ENCODE data around the gene BABAM2.
"Not testable (repeated sequence)": the region's sequence is repeated elsewhere in the genome, so short reads cannot be mapped to it uniquely, and the experiment has no call there.

BABAM2 gene

DNA sequence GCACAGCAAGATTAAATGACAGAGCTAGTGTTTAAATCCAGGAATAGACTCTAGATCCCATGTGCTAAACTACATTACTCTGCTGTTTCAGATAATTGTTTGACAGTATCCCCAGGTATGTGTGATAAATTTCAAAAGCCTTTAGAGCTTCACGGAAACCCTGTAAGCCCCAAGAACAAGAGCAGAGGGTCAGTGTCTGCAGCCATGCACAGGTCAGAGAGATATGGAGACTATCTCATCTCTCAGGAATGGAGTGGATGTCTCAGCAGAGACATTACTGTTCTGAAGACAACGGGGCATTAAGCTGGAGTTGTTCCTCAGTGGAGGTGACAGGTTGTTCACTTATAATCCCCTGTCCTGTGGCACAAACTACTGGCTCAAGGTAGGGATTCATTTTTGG is 363.0 kb downstream of the BABAM2 start:
- no peak overlapping the region for H3K4me2 ChIP-seq (ENCODE audit: low read depth, low read length, poor library complexity, severe bottlenecking)
- no peaks in the 10 kb centered on the region for H3K9me2 ChIP-seq (replicated peaks; ENCODE audit: insufficient read depth, low read length)
- no peak overlapping the region for H3K9ac ChIP-seq (ENCODE audit: low read length)
- no peak overlapping the region for H3K27ac ChIP-seq (ENCODE audit: low read depth, low read length)
- H3K79me2 ChIP-seq (ENCODE audit: insufficient read depth, low read length): no peaks in the 10 kb centered on the region
- H3F3A ChIP-seq (ENCODE audit: insufficient read depth): no peaks in the 10 kb centered on the region
- H2AFZ ChIP-seq (ENCODE audit: low read depth, low read length, severe bottlenecking): no peak overlapping the region
- no peaks in the 10 kb centered on the region for H3K27me3 ChIP-seq (ENCODE audit: low read length)
- no peaks in the 10 kb centered on the region for H3K36me3 ChIP-seq (ENCODE audit: low read length)
- no peak for TF ChIP-seq EZH2phosphoT487 (conservative IDR thresholded peaks at IDR 0.05; ENCODE audit: low read length)
- no peaks in the 10 kb centered on the region for H4K20me1 ChIP-seq (ENCODE audit: low read depth, low read length)
- H3K4me3 ChIP-seq (ENCODE audit: insufficient read depth, low read length, poor library complexity, severe bottlenecking): no peak overlapping the region
- H3K9me3 ChIP-seq (ENCODE audit: insufficient read depth, low read length): no peaks in the 10 kb centered on the region

DNA sequence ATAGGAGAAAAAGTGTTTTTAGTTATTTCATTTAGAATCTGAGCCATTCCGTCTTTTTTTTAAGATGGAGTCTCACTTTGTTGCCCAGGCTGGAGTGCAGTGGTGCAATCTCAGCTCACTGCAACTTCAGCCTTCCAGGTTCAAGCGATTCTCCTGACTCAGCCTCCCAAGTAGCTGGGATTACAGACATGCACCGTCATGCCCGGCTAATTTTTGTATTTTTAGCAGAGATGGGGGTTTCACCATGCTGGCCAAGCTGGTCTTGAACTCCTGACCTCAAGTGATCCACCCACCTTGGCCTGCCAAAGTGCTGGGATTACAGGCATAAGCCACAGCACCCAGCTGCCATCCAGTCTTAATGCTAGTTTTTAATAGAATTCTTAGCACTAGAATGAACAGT is 364.7 kb downstream of the BABAM2 start:
- not testable (repeated sequence) for H3K27me3 ChIP-seq (ENCODE audit: low read length); H3K79me2 ChIP-seq (ENCODE audit: insufficient read depth, low read length); H3K36me3 ChIP-seq (ENCODE audit: low read length); H3F3A ChIP-seq (ENCODE audit: insufficient read depth); H3K27ac ChIP-seq (ENCODE audit: low read depth, low read length); H2AFZ ChIP-seq (ENCODE audit: low read depth, low read length, severe bottlenecking); H3K9ac ChIP-seq (ENCODE audit: low read length); H4K20me1 ChIP-seq (ENCODE audit: low read depth, low read length); H3K9me3 ChIP-seq (ENCODE audit: insufficient read depth, low read length); H3K4me2 ChIP-seq (ENCODE audit: low read depth, low read length, poor library complexity, severe bottlenecking); H3K4me3 ChIP-seq (ENCODE audit: insufficient read depth, low read length, poor library complexity, severe bottlenecking); H3K9me2 ChIP-seq (replicated peaks; ENCODE audit: insufficient read depth, low read length)

DNA sequence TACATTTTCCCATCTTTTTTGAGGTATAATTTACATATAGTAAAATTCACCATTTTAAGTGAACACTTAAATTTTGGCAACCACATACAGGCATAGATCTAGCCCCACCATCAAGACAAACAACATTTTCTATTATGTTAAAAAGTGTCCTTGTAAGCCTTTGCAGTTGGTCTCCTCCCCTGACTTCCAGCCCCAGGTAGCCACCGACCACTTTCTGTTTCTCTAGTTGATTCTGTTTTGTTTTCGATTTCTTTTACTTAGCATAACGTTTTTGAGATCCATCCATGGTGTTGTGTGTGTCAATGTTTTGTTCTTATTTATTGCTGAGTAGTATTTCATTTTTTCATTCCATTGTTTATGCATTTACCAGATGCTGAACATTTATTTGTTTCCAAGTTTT is 366.7 kb downstream of the BABAM2 start:
- no peaks in the 10 kb centered on the region for H3K27me3 ChIP-seq (ENCODE audit: low read length)

DNA sequence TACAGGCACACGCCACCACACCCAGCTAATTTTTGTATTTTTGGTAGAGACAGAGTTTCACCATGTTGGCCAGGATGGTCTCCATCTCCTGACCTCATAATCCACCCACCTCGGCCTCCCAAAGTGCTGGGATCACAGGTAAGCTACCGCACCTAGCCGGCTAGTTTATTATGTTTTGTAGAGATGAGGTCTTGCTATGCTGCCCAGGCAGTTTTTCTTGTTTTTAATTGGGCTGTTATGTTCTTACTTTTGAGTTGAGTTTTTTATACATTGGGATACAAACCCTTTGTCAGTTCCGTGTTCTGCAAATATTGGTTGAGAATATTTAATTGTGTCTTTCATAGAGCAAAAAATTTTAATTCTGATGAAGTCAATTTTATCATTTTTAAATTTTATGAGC is 368.7 kb downstream of the BABAM2 start:
- H2AFZ ChIP-seq (ENCODE audit: low read depth, low read length, severe bottlenecking); H3K4me3 ChIP-seq (ENCODE audit: insufficient read depth, low read length, poor library complexity, severe bottlenecking); H3K79me2 ChIP-seq (ENCODE audit: insufficient read depth, low read length); H3F3A ChIP-seq (ENCODE audit: insufficient read depth); H3K9me3 ChIP-seq (ENCODE audit: insufficient read depth, low read length); H4K20me1 ChIP-seq (ENCODE audit: low read depth, low read length); H3K27me3 ChIP-seq (ENCODE audit: low read length); H3K36me3 ChIP-seq (ENCODE audit: low read length); H3K27ac ChIP-seq (ENCODE audit: low read depth, low read length); H3K4me2 ChIP-seq (ENCODE audit: low read depth, low read length, poor library complexity, severe bottlenecking); H3K9me2 ChIP-seq (replicated peaks; ENCODE audit: insufficient read depth, low read length); H3K9ac ChIP-seq (ENCODE audit: low read length): not testable (repeated sequence)

More for the DNA sequence above, 366.7 kb downstream of the BABAM2 start:
- TF ChIP-seq EZH2phosphoT487 (conservative IDR thresholded peaks at IDR 0.05; ENCODE audit: low read length): no peak
- TF ChIP-seq, protein P1, sequence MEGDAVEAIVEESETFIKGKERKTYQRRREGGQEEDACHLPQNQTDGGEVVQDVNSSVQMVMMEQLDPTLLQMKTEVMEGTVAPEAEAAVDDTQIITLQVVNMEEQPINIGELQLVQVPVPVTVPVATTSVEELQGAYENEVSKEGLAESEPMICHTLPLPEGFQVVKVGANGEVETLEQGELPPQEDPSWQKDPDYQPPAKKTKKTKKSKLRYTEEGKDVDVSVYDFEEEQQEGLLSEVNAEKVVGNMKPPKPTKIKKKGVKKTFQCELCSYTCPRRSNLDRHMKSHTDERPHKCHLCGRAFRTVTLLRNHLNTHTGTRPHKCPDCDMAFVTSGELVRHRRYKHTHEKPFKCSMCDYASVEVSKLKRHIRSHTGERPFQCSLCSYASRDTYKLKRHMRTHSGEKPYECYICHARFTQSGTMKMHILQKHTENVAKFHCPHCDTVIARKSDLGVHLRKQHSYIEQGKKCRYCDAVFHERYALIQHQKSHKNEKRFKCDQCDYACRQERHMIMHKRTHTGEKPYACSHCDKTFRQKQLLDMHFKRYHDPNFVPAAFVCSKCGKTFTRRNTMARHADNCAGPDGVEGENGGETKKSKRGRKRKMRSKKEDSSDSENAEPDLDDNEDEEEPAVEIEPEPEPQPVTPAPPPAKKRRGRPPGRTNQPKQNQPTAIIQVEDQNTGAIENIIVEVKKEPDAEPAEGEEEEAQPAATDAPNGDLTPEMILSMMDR (IDR thresholded peaks at IDR 0.05; ENCODE audit: insufficient read depth, low read length, poor library complexity, severe bottlenecking): no peak
- Histone ChIP-seq H2AFZ (ENCODE audit: low read depth, low read length, severe bottlenecking) (no peak overlapping the region), H3K9ac (ENCODE audit: low read length) (no peak overlapping the region), H3K27ac (ENCODE audit: low read depth, low read length) (no peak overlapping the region), H3K9me2 (replicated peaks; ENCODE audit: insufficient read depth, low read length) (no peaks in the 10 kb centered on the region), H3K9me3 (ENCODE audit: insufficient read depth, low read length) (no peaks in the 10 kb centered on the region), H4K20me1 (ENCODE audit: low read depth, low read length) (no peaks in the 10 kb centered on the region), H3K4me3 (ENCODE audit: insufficient read depth, low read length, poor library complexity, severe bottlenecking) (no peak overlapping the region), H3F3A (ENCODE audit: insufficient read depth) (no peaks in the 10 kb centered on the region), H3K36me3 (ENCODE audit: low read length) (no peaks in the 10 kb centered on the region), H3K4me2 (ENCODE audit: low read depth, low read length, poor library complexity, severe bottlenecking) (no peak overlapping the region), H3K79me2 (ENCODE audit: insufficient read depth, low read length) (no peaks in the 10 kb centered on the region)

DNA sequence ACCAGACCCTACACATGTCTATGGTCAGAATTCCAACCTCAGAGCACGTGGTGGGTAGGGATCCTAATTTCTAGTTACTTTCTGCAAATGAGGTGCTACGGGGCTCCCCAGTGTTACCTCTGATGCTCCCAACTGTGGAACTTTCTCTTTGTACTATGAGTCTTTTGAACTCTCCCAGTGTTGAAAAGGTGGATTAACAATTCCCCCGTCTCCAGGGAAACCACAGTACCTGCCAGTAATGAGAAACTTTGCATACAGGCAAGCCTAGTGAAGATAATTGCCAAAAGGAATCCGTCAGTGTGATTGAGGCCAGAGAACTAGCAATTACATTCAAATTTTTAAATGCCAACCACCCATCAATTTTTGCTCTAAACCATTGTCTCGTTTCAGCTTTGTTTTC is 373.2 kb downstream of the BABAM2 start:
- Histone ChIP-seq H3F3A (ENCODE audit: insufficient read depth) (no peaks in the 10 kb centered on the region), H2AFZ (ENCODE audit: low read depth, low read length, severe bottlenecking) (no peak overlapping the region), H4K20me1 (ENCODE audit: low read depth, low read length) (no peaks in the 10 kb centered on the region), H3K9ac (ENCODE audit: low read length) (no peak overlapping the region), H3K9me3 (ENCODE audit: insufficient read depth, low read length) (no peaks in the 10 kb centered on the region), H3K27ac (ENCODE audit: low read depth, low read length) (no peak overlapping the region), H3K9me2 (replicated peaks; ENCODE audit: insufficient read depth, low read length) (no peaks in the 10 kb centered on the region), H3K27me3 (ENCODE audit: low read length) (no peaks in the 10 kb centered on the region), H3K36me3 (ENCODE audit: low read length) (no peaks in the 10 kb centered on the region), H3K4me3 (ENCODE audit: insufficient read depth, low read length, poor library complexity, severe bottlenecking) (no peak overlapping the region), H3K4me2 (ENCODE audit: low read depth, low read length, poor library complexity, severe bottlenecking) (no peak overlapping the region), H3K79me2 (ENCODE audit: insufficient read depth, low read length) (no peaks in the 10 kb centered on the region)
- TF ChIP-seq, protein P1 (IDR thresholded peaks at IDR 0.05; ENCODE audit: insufficient read depth, low read length, poor library complexity, severe bottlenecking): no peak
- no peak for TF ChIP-seq EZH2phosphoT487 (conservative IDR thresholded peaks at IDR 0.05; ENCODE audit: low read length)

Data from SU-DHL-6 (cell line).